GM12892 (cell line): ENCODE measurements around the gene TRMT44.

Experiments used
- POLR2AphosphoS5 ChIP-seq: IDR thresholded peaks from 2 replicates; pipeline ENCODE4 v1.6.1; 2011; ENCODE audit warnings: low read depth, low read length, control low read depth
- TAF1 ChIP-seq: IDR thresholded peaks from 2 replicates; pipeline ENCODE4 v1.6.1; 2011; ENCODE audit warnings: low read depth, mild to moderate bottlenecking, control low read depth, low read length, borderline replicate concordance

- TF ChIP-seq POLR2AphosphoS5 (no peak), TAF1 (no peak)
Measured at GRCh38 chr4:8393593-8394038, 47.0 kb upstream of the TRMT44 start.
